GM12874 (cell line): ENCODE results near the gene DRC3.

Source experiments
- TF ChIP-seq, protein P1 (sequence below): IDR thresholded peaks from 2 replicates; pipeline ENCODE4 v1.5.1; 2011; ENCODE audit warnings: low read depth, mild to moderate bottlenecking, control low read depth, low read length, moderate library complexity; ENCODE audit not compliant: insufficient read depth

Gene DRC3

DNA sequence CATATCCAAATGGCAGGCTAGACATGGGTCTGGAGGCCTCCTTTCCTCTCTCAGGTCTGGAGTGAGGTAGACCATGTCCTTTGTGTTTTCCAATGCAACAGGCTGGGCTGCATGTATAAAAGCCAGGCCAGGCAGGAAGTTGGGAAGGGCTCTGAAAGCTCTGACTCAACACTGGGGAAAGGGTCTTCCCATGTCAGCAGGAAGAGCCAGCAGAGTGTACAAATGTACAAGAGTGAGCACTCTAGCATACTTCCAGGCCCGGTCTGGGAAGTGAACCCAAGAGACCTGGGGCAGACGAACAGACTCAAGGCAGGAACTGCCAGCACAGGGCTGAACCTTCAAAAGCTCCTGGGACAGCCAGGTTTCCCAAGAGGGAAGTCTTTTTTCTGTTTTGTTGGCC is 59.3 kb downstream of the DRC3 start:
- TF ChIP-seq, protein P1, sequence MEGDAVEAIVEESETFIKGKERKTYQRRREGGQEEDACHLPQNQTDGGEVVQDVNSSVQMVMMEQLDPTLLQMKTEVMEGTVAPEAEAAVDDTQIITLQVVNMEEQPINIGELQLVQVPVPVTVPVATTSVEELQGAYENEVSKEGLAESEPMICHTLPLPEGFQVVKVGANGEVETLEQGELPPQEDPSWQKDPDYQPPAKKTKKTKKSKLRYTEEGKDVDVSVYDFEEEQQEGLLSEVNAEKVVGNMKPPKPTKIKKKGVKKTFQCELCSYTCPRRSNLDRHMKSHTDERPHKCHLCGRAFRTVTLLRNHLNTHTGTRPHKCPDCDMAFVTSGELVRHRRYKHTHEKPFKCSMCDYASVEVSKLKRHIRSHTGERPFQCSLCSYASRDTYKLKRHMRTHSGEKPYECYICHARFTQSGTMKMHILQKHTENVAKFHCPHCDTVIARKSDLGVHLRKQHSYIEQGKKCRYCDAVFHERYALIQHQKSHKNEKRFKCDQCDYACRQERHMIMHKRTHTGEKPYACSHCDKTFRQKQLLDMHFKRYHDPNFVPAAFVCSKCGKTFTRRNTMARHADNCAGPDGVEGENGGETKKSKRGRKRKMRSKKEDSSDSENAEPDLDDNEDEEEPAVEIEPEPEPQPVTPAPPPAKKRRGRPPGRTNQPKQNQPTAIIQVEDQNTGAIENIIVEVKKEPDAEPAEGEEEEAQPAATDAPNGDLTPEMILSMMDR, result no peak

DNA sequence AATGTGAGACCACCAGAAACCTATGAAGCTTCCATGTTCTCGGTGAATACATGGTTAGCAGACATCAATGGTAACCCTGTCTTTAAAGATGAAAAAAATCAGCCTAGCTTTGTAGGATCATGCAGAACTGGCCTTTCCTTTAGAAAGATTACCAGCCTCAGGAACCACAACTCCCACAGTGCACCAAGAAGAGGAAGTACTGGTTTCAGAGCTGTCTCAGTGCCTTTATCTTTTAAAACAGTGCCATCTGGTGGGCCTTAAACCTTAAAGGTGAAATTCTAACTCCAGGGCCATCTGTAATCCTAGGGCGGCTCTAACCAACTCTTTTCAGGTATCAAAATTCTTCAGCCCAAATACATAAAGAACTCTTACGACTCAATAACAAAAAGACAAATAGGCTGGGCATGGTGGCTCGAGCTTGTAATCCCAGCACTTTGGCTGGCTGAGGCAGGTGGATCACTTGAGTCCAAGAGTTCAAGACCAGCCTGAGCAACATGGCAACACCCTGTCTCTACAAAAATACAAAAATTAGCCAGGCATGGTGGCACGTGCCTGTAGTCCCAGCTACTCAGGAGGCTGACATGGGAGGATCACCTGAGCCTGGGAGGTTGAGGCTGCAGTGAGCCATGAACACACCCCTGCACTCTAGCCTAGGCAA is 60.9 kb downstream of the DRC3 start:
- TF ChIP-seq, protein P1, result peak; percentile 45

DNA sequence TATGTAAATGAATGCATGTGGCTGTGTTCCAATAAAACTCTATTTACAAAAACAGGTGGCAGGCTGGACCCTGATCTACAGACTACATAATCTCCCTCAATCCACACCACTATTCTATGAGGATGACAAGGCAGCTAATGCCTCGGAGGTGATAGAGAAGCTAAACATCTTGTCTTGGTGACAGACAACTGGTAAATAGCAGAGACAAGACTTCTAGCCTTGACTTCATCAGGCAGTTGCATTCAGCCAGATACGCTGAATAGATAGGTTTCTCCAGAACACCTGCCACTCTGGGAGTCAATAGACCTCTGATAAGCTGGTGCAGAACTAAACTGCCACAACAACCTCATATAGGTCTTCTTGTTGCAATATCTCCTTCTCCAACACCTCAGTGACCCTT is 63.0 kb downstream of the DRC3 start:
- TF ChIP-seq, protein P1, result no peak

DNA sequence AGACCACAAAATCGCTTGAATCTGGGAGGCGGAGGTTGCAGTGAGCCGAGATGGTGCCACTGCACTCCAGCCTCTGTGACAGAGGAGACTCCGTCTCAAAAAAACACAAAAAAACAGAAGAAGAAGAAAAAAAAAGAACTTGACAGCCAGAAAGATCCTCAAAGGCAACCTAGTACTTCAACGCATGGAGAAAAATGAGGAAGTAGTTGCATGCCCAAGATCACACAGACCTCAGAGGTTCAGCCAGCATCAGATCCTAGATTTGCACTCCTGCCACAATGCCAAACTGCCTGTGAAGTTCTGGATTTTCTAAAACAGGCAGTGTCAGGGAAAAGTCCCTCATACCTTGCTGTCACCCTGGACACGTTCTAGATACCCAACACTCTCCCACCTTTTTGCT is 64.8 kb downstream of the DRC3 start:
- TF ChIP-seq, protein P1, result no peak

DNA sequence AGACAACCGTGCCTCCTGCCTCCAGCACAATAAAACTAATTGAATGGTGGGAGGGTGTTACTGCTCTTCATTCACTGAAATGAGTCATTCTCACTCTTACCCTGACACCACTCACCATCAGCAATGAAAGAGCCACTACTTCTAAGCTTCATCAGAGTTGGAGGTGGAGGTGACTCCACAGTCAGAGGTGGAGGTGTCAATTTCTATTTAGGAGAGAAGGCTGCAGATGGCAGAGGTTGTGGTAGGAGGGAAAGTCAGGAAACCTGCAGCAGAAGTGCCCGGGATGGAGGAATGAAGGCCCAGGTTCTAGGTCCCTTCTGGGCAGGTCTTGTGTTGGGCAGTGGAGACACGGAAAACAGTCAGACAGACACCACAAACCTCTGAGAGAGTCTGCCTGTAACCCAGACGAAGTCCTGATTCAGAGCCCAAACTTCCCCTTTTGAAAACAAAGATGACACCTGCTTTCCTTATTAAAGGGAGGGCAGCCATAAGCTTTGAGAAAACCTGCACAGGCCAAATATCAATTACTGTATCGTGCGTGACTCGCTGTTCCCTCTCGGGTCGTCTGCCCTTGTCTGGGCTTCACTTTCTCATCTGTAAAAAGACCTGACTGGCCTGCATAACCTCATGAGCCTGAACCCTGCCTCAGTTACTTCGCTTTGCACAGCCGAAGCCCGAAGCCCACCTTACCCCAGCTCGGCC is 65.6 kb downstream of the DRC3 start:
- TF ChIP-seq, protein P1, result no peak

DNA sequence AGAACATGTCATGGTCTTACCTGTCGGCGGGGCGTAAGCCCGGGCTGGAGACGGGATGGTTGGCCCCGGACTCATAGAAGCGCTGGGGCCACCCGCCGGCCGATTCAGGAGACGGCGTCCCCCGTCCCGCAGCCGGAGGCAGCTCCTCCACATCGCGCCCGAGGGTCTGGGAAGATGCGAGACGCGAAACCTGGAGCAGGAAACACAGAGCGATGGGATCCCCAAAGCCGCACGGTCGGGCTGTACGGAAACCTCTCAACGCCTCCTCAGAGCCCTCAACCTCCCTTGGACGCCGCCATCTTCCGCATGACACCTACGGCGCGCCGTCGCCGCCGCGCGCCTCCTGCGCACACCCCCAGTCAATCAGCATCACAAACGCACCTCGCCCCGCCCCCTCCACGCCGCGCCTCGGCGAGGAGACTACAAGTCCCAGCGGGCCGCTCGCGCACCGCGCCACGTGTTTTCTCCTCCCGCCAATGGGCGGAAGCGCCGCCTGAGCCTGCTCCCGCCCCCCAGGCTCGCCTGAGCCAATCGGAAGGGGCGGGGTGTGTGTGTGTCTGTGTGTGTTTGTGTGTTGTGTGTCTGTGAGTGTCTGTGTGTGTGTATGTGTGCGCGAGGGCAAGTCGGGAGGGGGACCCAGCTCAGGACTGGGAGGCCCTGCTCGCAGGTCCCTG is 66.3 kb downstream of the DRC3 start, which contains the start of the genes ATPAF2 and GID4:
Gene ATPAF2, minus strand, starts transcription at position 308 of the 674 bp plus-strand sequence. Its CDS starts 155 bp downstream, at position 153.
Gene GID4, plus strand, starts transcription at position 548 of the 674 bp plus-strand sequence. Its CDS starts 57 bp downstream, at position 605.
- TF ChIP-seq, protein P1, result 0 out of 2 replicates have a peak, but pooled peaks have one; percentile 14

DNA sequence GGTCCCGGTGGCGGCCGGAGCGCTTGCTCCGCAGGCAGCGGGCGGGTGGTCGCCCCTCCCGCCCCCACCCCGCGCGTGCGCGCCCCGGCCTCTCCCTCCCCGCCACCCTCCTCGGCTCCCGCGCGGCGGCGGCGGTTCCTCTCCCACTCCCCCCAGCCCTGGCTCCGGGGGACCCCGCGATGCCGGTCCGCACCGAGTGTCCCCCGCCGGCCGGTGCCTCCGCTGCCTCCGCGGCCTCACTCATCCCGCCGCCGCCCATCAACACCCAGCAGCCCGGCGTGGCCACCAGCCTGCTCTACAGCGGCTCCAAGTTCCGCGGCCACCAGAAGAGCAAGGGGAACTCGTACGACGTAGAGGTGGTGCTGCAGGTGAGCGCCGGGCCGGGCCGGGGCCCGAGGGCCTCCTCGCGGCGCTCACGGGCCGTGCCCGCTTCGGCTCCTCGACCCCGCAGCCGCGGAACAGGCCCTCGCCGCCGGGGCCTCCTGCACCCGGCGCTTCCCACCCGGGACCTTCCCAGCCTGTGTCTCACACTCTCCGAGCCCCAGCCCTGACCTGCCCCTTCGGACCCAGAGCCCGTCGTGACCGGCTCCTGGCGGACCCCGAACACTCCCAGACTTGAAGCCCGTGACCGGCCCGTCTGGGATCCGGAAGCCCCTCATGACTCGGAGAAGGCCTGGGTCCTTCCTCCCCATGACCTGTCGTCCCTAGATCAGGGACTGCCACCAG is 67.0 kb downstream of the DRC3 start:
- TF ChIP-seq, protein P1, result no peak
